ENCODE results near the gene RRAD. TPM values are rescaled to one million over a fixed set of nuclear protein-coding genes. Genes with fewer than 3 reads are reported as not detected.

The RRAD gene
- total and polyA plus RNA-seq, 4 donors: 31.8 to 42.3 (median 35.7) TPM

DNA sequence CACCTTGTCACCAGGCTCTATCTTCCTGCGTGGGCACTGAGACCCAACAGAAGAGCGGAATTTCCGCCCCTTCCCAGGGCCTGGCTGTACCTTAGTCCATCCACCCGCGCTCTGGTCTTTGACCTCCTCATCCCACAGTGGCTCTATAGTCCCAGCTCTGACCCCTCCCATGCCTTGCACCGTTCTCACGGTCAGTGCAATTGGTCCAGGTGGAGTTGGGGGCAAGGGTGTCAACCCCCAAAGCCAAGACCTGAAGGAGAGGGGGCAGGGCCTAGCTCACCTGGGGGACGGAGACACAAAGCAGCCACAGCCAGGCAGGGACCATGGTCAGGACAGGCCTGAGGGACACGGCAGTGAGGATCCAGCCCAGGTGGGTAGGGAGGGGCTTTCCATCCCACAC lies 7.6 kb downstream of the RRAD start:
- no peak for DNase-seq
- Histone ChIP-seq H3K4me1 (ENCODE audit: control insufficient read depth in 5 of 5, insufficient read depth in 5 of 5, low read length in 5 of 5) (peaks cover 0 to 9% (median 0%) of the 10 kb centered on the region in 5 donors), H3K27me3 (ENCODE audit: control insufficient read depth in 3 of 3, insufficient read depth in 3 of 3, low read length in 2 of 3) (no peaks in the 10 kb centered on the region), H3K9ac (ENCODE audit: insufficient read depth in 1 of 2, low read length in 2 of 2) (no peak overlapping the region), H3K27ac (ENCODE audit: low read depth in 1 of 2, low read length in 1 of 2) (no peak overlapping the region), H3K9me3 (ENCODE audit: control insufficient read depth in 4 of 4, insufficient read depth in 3 of 4, low read length in 3 of 4) (no peaks in the 10 kb centered on the region), H3K4me3 (no peak overlapping the region), H3K36me3 (ENCODE audit: control insufficient read depth in 4 of 4, insufficient read depth in 4 of 4, low read length in 4 of 4) (no peaks in the 10 kb centered on the region)
- ATAC-seq (ENCODE audit: insufficient read depth, low FRiP score): no peak
- WGBS, 2 donors: 89 to 96% methylated on average over 9 of the region's 9 CpGs
- no peak for TF ChIP-seq CTCF (IDR thresholded peaks at IDR 0.05; ENCODE audit: control extremely low read depth, extremely low read depth)

- WGBS, 2 donors: 89 to 90% methylated on average over 6 of the region's 6 CpGs
- ATAC-seq (ENCODE audit: insufficient read depth, low FRiP score) (no peak), DNase-seq (no peak)
- no peak for TF ChIP-seq CTCF (IDR thresholded peaks at IDR 0.05; ENCODE audit: control extremely low read depth, extremely low read depth)
- no peak overlapping the region for H3K9ac ChIP-seq (ENCODE audit: insufficient read depth in 1 of 2, low read length in 2 of 2)
- no peaks in the 10 kb centered on the region for H3K27me3 ChIP-seq (ENCODE audit: control insufficient read depth in 3 of 3, insufficient read depth in 3 of 3, low read length in 2 of 3)
- H3K4me1 ChIP-seq (ENCODE audit: control insufficient read depth in 5 of 5, insufficient read depth in 5 of 5, low read length in 5 of 5): peaks cover 0 to 7% (median 0%) of the 10 kb centered on the region in 5 donors
- H3K36me3 ChIP-seq (ENCODE audit: control insufficient read depth in 4 of 4, insufficient read depth in 4 of 4, low read length in 4 of 4): no peaks in the 10 kb centered on the region
- H3K4me3 ChIP-seq: no peak overlapping the region
- H3K9me3 ChIP-seq (ENCODE audit: control insufficient read depth in 4 of 4, insufficient read depth in 3 of 4, low read length in 3 of 4): no peaks in the 10 kb centered on the region
- no peak overlapping the region for H3K27ac ChIP-seq (ENCODE audit: low read depth in 1 of 2, low read length in 1 of 2)
Measured at GRCh38 chr16:66916518-66916917, 8.8 kb downstream of the RRAD start.

DNA sequence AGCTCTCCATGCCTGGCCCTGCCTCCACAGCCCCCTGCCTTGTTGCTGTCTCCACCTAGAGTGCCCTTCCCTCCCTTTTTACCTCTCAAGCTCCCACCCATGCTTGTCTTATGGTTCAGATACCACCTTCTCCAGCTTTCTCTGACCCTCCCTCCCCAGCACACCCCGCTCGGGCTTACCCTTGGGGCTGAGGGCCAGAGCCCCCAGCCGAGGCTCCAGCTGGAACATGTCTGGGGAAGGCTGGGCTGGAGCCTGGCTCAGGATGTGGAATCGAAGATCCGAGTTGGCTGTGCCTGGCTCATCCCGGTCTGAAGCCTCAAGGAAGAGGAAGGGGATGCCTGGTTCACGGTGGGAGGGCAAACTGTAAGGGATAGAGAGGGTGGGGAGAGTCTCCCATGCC lies 10.3 kb downstream of the RRAD start:
- Histone ChIP-seq H3K4me1 (ENCODE audit: control insufficient read depth in 5 of 5, insufficient read depth in 5 of 5, low read length in 5 of 5) (peaks cover 0 to 3% (median 0%) of the 10 kb centered on the region in 5 donors), H3K27me3 (ENCODE audit: control insufficient read depth in 3 of 3, insufficient read depth in 3 of 3, low read length in 2 of 3) (no peaks in the 10 kb centered on the region), H3K9ac (ENCODE audit: insufficient read depth in 1 of 2, low read length in 2 of 2) (no peak overlapping the region), H3K9me3 (ENCODE audit: control insufficient read depth in 4 of 4, insufficient read depth in 3 of 4, low read length in 3 of 4) (no peaks in the 10 kb centered on the region), H3K4me3 (no peak overlapping the region), H3K27ac (ENCODE audit: low read depth in 1 of 2, low read length in 1 of 2) (no peak overlapping the region), H3K36me3 (ENCODE audit: control insufficient read depth in 4 of 4, insufficient read depth in 4 of 4, low read length in 4 of 4) (no peaks in the 10 kb centered on the region)
- ATAC-seq (ENCODE audit: insufficient read depth, low FRiP score) (no peak), DNase-seq (no peak)
- WGBS, 2 donors: 63 to 73% methylated on average over 7 of the region's 7 CpGs
- no peak for TF ChIP-seq CTCF (IDR thresholded peaks at IDR 0.05; ENCODE audit: control extremely low read depth, extremely low read depth)

DNA sequence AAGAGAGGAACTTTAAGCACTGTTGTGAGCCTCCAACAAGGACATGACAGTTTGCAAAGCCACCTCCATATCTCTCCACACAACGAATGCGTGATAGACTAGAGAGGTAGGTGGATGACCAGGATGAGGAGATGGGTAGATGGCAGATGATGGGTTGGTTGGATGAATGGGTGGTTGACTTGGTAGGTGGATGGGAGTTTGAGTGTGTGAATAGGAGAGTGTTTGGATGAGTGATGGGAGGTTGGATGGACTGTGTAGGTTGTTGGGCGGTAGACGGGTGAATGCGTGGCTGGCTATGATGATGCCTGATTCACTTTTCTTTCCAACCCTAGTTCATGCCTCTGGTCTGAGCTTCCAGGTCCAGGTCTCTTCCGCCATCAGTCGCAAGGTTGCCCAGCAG lies 10.8 kb downstream of the RRAD start:
- DNase-seq (no peak), ATAC-seq (ENCODE audit: insufficient read depth, low FRiP score) (no peak)
- Histone ChIP-seq H3K36me3 (ENCODE audit: control insufficient read depth in 4 of 4, insufficient read depth in 4 of 4, low read length in 4 of 4) (no peaks in the 10 kb centered on the region), H3K4me3 (no peak overlapping the region), H3K27ac (ENCODE audit: low read depth in 1 of 2, low read length in 1 of 2) (no peak overlapping the region), H3K27me3 (ENCODE audit: control insufficient read depth in 3 of 3, insufficient read depth in 3 of 3, low read length in 2 of 3) (no peaks in the 10 kb centered on the region), H3K9me3 (ENCODE audit: control insufficient read depth in 4 of 4, insufficient read depth in 3 of 4, low read length in 3 of 4) (no peaks in the 10 kb centered on the region), H3K4me1 (ENCODE audit: control insufficient read depth in 5 of 5, insufficient read depth in 5 of 5, low read length in 5 of 5) (peaks cover 0 to 3% (median 0%) of the 10 kb centered on the region in 5 donors), H3K9ac (ENCODE audit: insufficient read depth in 1 of 2, low read length in 2 of 2) (no peak overlapping the region)
- no peak for TF ChIP-seq CTCF (IDR thresholded peaks at IDR 0.05; ENCODE audit: control extremely low read depth, extremely low read depth)
- WGBS, 2 donors: 94 to 97% methylated on average over 7 of the region's 7 CpGs
